Measurements from ENCODE around the gene KCNH4. TPM values are rescaled to one million over a fixed set of nuclear protein-coding genes. Genes with fewer than 3 reads are reported as not detected.

KCNH4 gene
- total and polyA plus RNA-seq, 2 of the 13 experiments (the other 11 are each of a cell fraction or from before 2014, with no cell fraction given): 0.01 to 0.09 TPM

DNA sequence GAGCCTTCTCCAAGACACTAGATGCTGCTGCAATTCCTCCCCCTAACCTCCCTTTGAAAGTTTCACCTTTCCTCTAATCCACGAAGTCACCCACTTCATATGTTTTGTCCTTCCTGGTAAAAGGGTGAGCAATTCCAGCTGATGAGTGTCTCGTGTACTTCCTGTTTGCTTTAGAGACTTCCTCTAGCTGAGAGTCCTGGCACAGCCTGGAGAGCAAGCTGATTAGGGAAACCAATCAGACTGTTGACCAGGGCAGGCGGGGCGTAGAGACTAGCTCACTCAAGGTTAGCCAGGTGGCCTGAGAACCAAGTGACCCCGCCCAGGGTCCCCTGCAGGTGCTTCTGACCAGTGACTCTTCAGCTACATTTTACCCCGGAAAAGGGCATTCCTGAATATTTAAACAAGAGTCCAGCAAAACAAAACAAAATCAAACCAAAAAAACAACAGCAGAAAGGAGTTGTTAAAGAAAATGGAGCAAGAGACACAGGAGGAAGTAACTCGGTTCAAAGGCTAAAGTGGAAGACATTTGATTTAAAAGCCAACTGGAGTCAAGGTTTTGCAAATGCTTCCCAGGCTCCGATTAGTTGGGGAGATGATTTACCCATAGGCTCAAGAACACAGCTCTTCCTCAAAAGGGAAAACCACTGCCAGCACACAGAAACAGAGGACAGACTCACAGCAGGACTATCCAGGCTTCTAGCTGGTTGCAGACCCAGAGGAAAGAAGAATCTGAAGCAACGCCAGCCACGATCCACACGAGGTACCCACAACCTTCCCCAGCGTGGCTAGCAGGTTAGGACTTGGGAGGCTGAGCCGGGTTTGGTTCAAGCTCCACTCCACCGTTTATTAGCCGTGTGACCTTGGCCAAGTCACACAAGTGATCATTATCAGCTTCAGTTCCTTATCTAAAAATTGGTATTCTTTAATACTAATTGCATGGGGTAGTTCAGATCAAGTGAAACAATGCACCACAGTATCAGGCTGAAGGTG is 45.0 kb downstream of the KCNH4 start (continued):
- TF ChIP-seq DMTF1 (CRISPR knock-in tag; IDR thresholded peaks at IDR 0.05) (no peak), ZNF660 (CRISPR knock-in tag; IDR thresholded peaks at IDR 0.05; ENCODE audit: borderline replicate concordance, low read depth) (no peak), ZBTB20 (CRISPR knock-in tag; IDR thresholded peaks at IDR 0.05; ENCODE audit: borderline replicate concordance, low read depth) (peak; percentile 50; the same call in 1 of the 2 replicates), ZNF383 (CRISPR knock-in tag; IDR thresholded peaks at IDR 0.05; ENCODE audit: borderline replicate concordance) (no peak), NFYC (CRISPR knock-in tag; IDR thresholded peaks at IDR 0.05) (peak; percentile 57; the same call in 1 of the 2 replicates), MZF1 (CRISPR knock-in tag; IDR thresholded peaks at IDR 0.05; ENCODE audit: borderline replicate concordance) (no peak), ZNF737 (CRISPR knock-in tag; IDR thresholded peaks at IDR 0.05; ENCODE audit: borderline replicate concordance) (no peak), HOXD1 (CRISPR knock-in tag; IDR thresholded peaks at IDR 0.05) (no peak), KLF12 (CRISPR knock-in tag; IDR thresholded peaks at IDR 0.05; ENCODE audit: borderline replicate concordance) (no peak), SIX1 (CRISPR knock-in tag; IDR thresholded peaks at IDR 0.05; ENCODE audit: borderline replicate concordance) (no peak), CBX2 (IDR thresholded peaks at IDR 0.05; ENCODE audit: low read depth, low read length) (no peak), CBX2 (CRISPR knock-in tag; IDR thresholded peaks at IDR 0.05; ENCODE audit: low read depth) (no peak), KDM5B (CRISPR knock-in tag; IDR thresholded peaks at IDR 0.05; ENCODE audit: borderline replicate concordance) (no peak), IRX3 (CRISPR knock-in tag; IDR thresholded peaks at IDR 0.05; ENCODE audit: borderline replicate concordance, low read depth) (no peak), HNRNPK (IDR thresholded peaks at IDR 0.05; ENCODE audit: low read depth, low read length, poor library complexity, severe bottlenecking) (no peak), FOXK2 (IDR thresholded peaks at IDR 0.05) (no peak)
- TF ChIP-seq, protein P1, sequence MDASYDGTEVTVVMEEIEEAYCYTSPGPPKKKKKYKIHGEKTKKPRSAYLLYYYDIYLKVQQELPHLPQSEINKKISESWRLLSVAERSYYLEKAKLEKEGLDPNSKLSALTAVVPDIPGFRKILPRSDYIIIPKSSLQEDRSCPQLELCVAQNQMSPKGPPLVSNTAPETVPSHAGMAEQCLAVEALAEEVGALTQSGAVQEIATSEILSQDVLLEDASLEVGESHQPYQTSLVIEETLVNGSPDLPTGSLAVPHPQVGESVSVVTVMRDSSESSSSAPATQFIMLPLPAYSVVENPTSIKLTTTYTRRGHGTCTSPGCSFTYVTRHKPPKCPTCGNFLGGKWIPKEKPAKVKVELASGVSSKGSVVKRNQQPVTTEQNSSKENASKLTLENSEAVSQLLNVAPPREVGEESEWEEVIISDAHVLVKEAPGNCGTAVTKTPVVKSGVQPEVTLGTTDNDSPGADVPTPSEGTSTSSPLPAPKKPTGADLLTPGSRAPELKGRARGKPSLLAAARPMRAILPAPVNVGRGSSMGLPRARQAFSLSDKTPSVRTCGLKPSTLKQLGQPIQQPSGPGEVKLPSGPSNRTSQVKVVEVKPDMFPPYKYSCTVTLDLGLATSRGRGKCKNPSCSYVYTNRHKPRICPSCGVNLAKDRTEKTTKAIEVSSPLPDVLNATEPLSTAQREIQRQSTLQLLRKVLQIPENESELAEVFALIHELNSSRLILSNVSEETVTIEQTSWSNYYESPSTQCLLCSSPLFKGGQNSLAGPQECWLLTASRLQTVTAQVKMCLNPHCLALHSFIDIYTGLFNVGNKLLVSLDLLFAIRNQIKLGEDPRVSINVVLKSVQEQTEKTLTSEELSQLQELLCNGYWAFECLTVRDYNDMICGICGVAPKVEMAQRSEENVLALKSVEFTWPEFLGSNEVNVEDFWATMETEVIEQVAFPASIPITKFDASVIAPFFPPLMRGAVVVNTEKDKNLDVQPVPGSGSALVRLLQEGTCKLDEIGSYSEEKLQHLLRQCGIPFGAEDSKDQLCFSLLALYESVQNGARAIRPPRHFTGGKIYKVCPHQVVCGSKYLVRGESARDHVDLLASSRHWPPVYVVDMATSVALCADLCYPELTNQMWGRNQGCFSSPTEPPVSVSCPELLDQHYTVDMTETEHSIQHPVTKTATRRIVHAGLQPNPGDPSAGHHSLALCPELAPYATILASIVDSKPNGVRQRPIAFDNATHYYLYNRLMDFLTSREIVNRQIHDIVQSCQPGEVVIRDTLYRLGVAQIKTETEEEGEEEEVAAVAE (CRISPR knock-in tag; IDR thresholded peaks at IDR 0.05; ENCODE audit: borderline replicate concordance): no peak
- TF ChIP-seq, protein P2, sequence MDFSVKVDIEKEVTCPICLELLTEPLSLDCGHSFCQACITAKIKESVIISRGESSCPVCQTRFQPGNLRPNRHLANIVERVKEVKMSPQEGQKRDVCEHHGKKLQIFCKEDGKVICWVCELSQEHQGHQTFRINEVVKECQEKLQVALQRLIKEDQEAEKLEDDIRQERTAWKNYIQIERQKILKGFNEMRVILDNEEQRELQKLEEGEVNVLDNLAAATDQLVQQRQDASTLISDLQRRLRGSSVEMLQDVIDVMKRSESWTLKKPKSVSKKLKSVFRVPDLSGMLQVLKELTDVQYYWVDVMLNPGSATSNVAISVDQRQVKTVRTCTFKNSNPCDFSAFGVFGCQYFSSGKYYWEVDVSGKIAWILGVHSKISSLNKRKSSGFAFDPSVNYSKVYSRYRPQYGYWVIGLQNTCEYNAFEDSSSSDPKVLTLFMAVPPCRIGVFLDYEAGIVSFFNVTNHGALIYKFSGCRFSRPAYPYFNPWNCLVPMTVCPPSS (IDR thresholded peaks at IDR 0.05): no peak
- TF ChIP-seq, protein P3, sequence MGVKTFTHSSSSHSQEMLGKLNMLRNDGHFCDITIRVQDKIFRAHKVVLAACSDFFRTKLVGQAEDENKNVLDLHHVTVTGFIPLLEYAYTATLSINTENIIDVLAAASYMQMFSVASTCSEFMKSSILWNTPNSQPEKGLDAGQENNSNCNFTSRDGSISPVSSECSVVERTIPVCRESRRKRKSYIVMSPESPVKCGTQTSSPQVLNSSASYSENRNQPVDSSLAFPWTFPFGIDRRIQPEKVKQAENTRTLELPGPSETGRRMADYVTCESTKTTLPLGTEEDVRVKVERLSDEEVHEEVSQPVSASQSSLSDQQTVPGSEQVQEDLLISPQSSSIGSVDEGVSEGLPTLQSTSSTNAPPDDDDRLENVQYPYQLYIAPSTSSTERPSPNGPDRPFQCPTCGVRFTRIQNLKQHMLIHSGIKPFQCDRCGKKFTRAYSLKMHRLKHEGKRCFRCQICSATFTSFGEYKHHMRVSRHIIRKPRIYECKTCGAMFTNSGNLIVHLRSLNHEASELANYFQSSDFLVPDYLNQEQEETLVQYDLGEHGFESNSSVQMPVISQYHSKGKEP (CRISPR knock-in tag; IDR thresholded peaks at IDR 0.05): no peak

Measured in HepG2 (cell line).